HCT116 (cell line): ENCODE data around the gene PSMD3. TPM values are rescaled to one million over a fixed set of nuclear protein-coding genes. Genes with fewer than 3 reads are reported as not detected.

Experiments used
- ATAC-seq: fragments of 200-7000 bp; cut with Tn5 transposase; 2 replicates; pipeline ENCODE4 v1.9.1; 2020; ENCODE audit warnings: mild to moderate bottlenecking, moderate library complexity
- BruUV-seq: library from RNA; stranded (reverse); fragments of 400-500 nt; replicated peaks from 2 replicates; lab custom pipeline; 2021; lab: Mats Ljungman, UMichigan
- CTCF ChIA-PET: fragments of 300-600 bp; sonication (Branson Sonifier 250); formaldehyde crosslinking; loops from one replicate; lab custom pipeline; 2021; ENCODE audit warnings: antibody characterized with exemption; lab: Charles Lee
- POLR2A ChIA-PET: fragments of 300-600, 350-600 bp; sonication (Branson Sonifier 250); formaldehyde crosslinking; loops from one replicate; lab custom pipeline; 2021; ENCODE audit warnings: antibody characterized with exemption; lab: Charles Lee
- RAD21 ChIA-PET, 2 experiments: fragments of 300-600 bp; sonication (Branson Sonifier 250); formaldehyde crosslinking; loops; one replicate each; lab custom pipeline; 2023; ENCODE audit warnings: low total read pairs in 2 of 2; ENCODE audit not compliant: uncharacterized antibody in 2 of 2, unreplicated experiment in 2 of 2, low non-redundant PET in 1 of 2; lab: Charles Lee
- DNase-seq: peaks from one replicate; pipeline ENCODE4 v3.0.0-alpha.2; 2010; ENCODE audit warnings: low read depth, low spot score
- H2AFZ ChIP-seq: fragments of 200-600 bp; shearing (Covaris generic), sonication (generic); 2 replicates; pipeline ENCODE4 v1.6.1; 2017; ENCODE audit warnings: low read depth, mixed run types, mixed read lengths, antibody characterized with exemption, low read length; ENCODE audit not compliant: poor library complexity, severe bottlenecking
- H3K27ac ChIP-seq: 2 replicates; pipeline ENCODE4 v1.5.1; 2012; ENCODE audit warnings: low read depth, low read length
- H3K27me3 ChIP-seq: fragments of 200-600 bp; sonication (generic); 2 replicates; pipeline ENCODE4 v1.6.1; 2016; ENCODE audit warnings: mixed run types, low read length, mixed read lengths; ENCODE audit not compliant: insufficient read depth
- H3K36me3 ChIP-seq, 2 experiments: fragments of 200-500 bp in 1 of 2; fragments of 200-600 bp in 1 of 2; sonication (Bioruptor generic) in 1 of 2; sonication (generic) in 1 of 2; 2 replicates each; pipeline versions ENCODE4 v1.5.1 to v1.6.1; 2014 to 2016; ENCODE audit warnings: low read length in 2 of 2, inconsistent platforms in 1 of 2, mixed read lengths in 1 of 2, mixed run types in 1 of 2; ENCODE audit not compliant: insufficient read depth in 2 of 2, control insufficient read depth in 1 of 2
- H3K4me1 ChIP-seq, 2 experiments: fragments of 200-600 bp in 1 of 2; sonication (generic) in 1 of 2; 2 replicates each; pipeline versions ENCODE4 v1.5.1 to v1.6.1; 2012 to 2017; ENCODE audit warnings: low read length in 2 of 2, inconsistent platforms in 1 of 2, mild to moderate bottlenecking in 1 of 2, mixed read lengths in 1 of 2, mixed run types in 1 of 2, moderate library complexity in 1 of 2; ENCODE audit not compliant: insufficient read depth in 2 of 2, control insufficient read depth in 1 of 2
- H3K4me2 ChIP-seq: fragments of 200-600 bp; sonication (generic); 2 replicates; pipeline ENCODE4 v1.6.1; 2017; ENCODE audit warnings: mixed run types, low read length, mixed read lengths
- H3K4me3 ChIP-seq, 2 experiments: fragments of 200-600 bp in 1 of 2; sonication (generic) in 1 of 2; replicated peaks in 1 of 2; 2 replicates each; pipeline ENCODE4 v1.5.1; 2011 to 2016; ENCODE audit warnings: low read length in 2 of 2, control low read depth in 1 of 2, low read depth in 1 of 2, mild to moderate bottlenecking in 1 of 2, mixed read lengths in 1 of 2, mixed run types in 1 of 2
- H3K79me2 ChIP-seq: fragments of 200-600 bp; sonication (generic); 2 replicates; pipeline ENCODE4 v1.6.1; 2017; ENCODE audit warnings: mild to moderate bottlenecking, mixed run types, low read length, moderate library complexity, mixed read lengths; ENCODE audit not compliant: insufficient read depth
- H3K9ac ChIP-seq: fragments of 200-600 bp; sonication (generic); 2 replicates; pipeline ENCODE4 v1.6.1; 2016; ENCODE audit warnings: low read length, mixed read lengths
- H3K9me2 ChIP-seq: fragments of 200-600 bp; sonication (generic), shearing (Covaris generic); 2 replicates; pipeline ENCODE4 v1.6.1; 2017; ENCODE audit warnings: mixed run types, mild to moderate bottlenecking, moderate library complexity; ENCODE audit not compliant: insufficient read depth
- H3K9me3 ChIP-seq, 2 experiments: fragments of 200-500 bp in 1 of 2; fragments of 200-600 bp in 1 of 2; sonication (Bioruptor generic) in 1 of 2; sonication (generic) in 1 of 2; 2 replicates each; pipeline ENCODE4 v1.6.1; 2014 to 2017; ENCODE audit warnings: low read length in 2 of 2, mixed read lengths in 2 of 2, inconsistent platforms in 1 of 2, low read depth in 1 of 2, mild to moderate bottlenecking in 1 of 2, mixed run types in 1 of 2, moderate library complexity in 1 of 2; ENCODE audit not compliant: control insufficient read depth in 1 of 2, insufficient read depth in 1 of 2
- H4K20me1 ChIP-seq: fragments of 200-600 bp; sonication (generic), shearing (Covaris generic); 2 replicates; pipeline ENCODE4 v1.6.1; 2017; ENCODE audit warnings: mixed run types, mild to moderate bottlenecking, moderate library complexity; ENCODE audit not compliant: insufficient read depth
- CEBPB ChIP-seq: IDR thresholded peaks from 2 replicates; pipeline ENCODE4 v1.6.1; 2012; ENCODE audit warnings: low read depth
- ELF1 ChIP-seq: IDR thresholded peaks from 2 replicates; pipeline ENCODE4 v1.6.1; 2012; ENCODE audit warnings: low read depth, borderline replicate concordance
- EZH2 ChIP-seq: fragments of 200-600 bp; sonication (generic); IDR thresholded peaks from 2 replicates; pipeline ENCODE4 v1.6.1; 2017; ENCODE audit warnings: antibody characterized with exemption, mixed run types
- EZH2phosphoT487 ChIP-seq: fragments of 200-600 bp; IDR thresholded peaks from 2 replicates; pipeline ENCODE4 v1.6.1; 2018; ENCODE audit warnings: antibody characterized with exemption, borderline replicate concordance
- FOSL1 ChIP-seq: IDR thresholded peaks from 2 replicates; pipeline ENCODE4 v1.6.1; 2012; ENCODE audit warnings: low read depth
- JUND ChIP-seq: IDR thresholded peaks from 2 replicates; pipeline ENCODE4 v1.6.1; 2012
- MAX ChIP-seq: IDR thresholded peaks from 2 replicates; pipeline ENCODE4 v1.6.1; 2012
- POLR2A ChIP-seq: IDR thresholded peaks from 2 replicates; pipeline ENCODE4 v1.7.0; 2011; ENCODE audit warnings: borderline replicate concordance; ENCODE audit not compliant: insufficient read depth, insufficient read length; ENCODE audit errors: extremely low read depth
- POLR2AphosphoS5 ChIP-seq: IDR thresholded peaks from 2 replicates; pipeline ENCODE4 v1.6.1; 2011; ENCODE audit warnings: mild to moderate bottlenecking, low read depth, low read length, moderate library complexity
- RAD21 ChIP-seq: IDR thresholded peaks from 2 replicates; pipeline ENCODE4 v1.6.1; 2012; ENCODE audit warnings: low read depth, mild to moderate bottlenecking
- REST ChIP-seq: IDR thresholded peaks from 2 replicates; pipeline ENCODE4 v1.6.1; 2012; ENCODE audit warnings: low read depth
- SP1 ChIP-seq: IDR thresholded peaks from 2 replicates; pipeline ENCODE4 v1.6.1; 2012; ENCODE audit warnings: low read depth
- TCF7L2 ChIP-seq: IDR thresholded peaks from 2 replicates; pipeline ENCODE4 v1.7.0; 2011; ENCODE audit warnings: borderline replicate concordance, inconsistent platforms; ENCODE audit not compliant: insufficient read depth, insufficient read length; ENCODE audit errors: extremely low read depth
- YY1 ChIP-seq: IDR thresholded peaks from 2 replicates; pipeline ENCODE4 v1.6.1; 2011; ENCODE audit warnings: low read length, low read depth, moderate library complexity, mild to moderate bottlenecking; ENCODE audit not compliant: insufficient replicate concordance; ENCODE audit errors: extremely low read depth
- ZBTB33 ChIP-seq: IDR thresholded peaks from 2 replicates; pipeline ENCODE4 v1.6.1; 2011; ENCODE audit warnings: mild to moderate bottlenecking, low read length, moderate library complexity; ENCODE audit not compliant: insufficient replicate concordance; ENCODE audit errors: extremely low read depth
- ZFX ChIP-seq: fragments of 450-650 bp; IDR thresholded peaks from 2 replicates; pipeline ENCODE4 v1.6.1; 2017
- intact Hi-C: fragments of 100-400 bp; cut with micrococcal nuclease; formaldehyde crosslinking; loops from 2 replicates; pipeline ENCODE4 v1.10.0; 2022
- total RNA-seq: library from RNA; stranded (reverse); gene quantifications from one replicate; pipeline ENCODE4 v1.2.1, GENCODE V29; 2021; ENCODE audit not compliant: unreplicated experiment
- TF ChIP-seq, protein P1 (sequence below), 3 experiments: fragments of 200-600 bp in 1 of 3; sonication (generic) in 1 of 3; IDR thresholded peaks in 2 of 3; conservative IDR thresholded peaks in 1 of 3; 2 replicates each; pipeline ENCODE4 v1.5.1; 2012 to 2017; ENCODE audit warnings: low read depth in 2 of 3, low read length in 2 of 3, antibody characterized with exemption in 1 of 3, borderline replicate concordance in 1 of 3, control low read depth in 1 of 3, mild to moderate bottlenecking in 1 of 3, mixed read lengths in 1 of 3, mixed run types in 1 of 3, moderate library complexity in 1 of 3; ENCODE audit not compliant: insufficient read depth in 1 of 3

Gene PSMD3
- total RNA-seq, 1 experiment from 2014 or later, result 152 TPM

DNA sequence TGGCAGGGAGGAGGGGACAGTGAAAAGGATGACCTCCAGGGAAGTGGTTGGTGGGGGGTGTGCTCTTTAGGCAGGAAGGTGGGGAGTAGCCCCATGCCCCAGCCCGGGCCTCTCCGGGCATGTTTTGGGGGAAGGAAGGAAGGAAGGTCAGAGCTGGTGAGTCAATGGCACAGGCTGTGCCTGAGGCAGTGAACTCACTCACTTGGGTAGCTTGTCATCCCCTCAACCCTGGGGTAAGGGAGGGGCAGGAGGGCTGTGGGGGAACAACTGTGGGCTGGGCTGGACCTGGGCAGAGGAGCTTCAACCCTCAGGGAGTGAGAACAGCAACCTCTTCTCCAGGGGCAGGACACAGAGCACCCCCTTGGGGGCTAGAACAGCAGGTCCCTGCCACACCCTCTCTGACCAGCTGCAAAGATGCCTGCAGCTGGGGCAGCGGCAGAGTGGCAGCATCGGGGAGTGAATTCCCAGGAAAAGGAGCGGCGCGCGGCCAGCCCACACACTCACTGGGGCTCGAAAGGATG is 40.9 kb downstream of the PSMD3 start:
- Histone ChIP-seq H3K27ac (no peak overlapping the region), H4K20me1 (no peaks in the 10 kb centered on the region), H3K9me2 (no peaks in the 10 kb centered on the region), H3K36me3 (peaks cover 13 to 36% of the 10 kb centered on the region in 2 experiments; a peak in 3 of 4 replicates), H3K9me3 (no peaks in the 10 kb centered on the region), H3K4me3 (no peak overlapping the region), H3K27me3 (no peaks in the 10 kb centered on the region), H3K9ac (no peak overlapping the region), H3K79me2 (no peaks in the 10 kb centered on the region), H2AFZ (no peak overlapping the region), H3K4me2 (no peak overlapping the region), H3K4me1 (peaks cover 2 to 15% of the 10 kb centered on the region in 2 experiments; a peak in 2 of 4 replicates)
- no TSS peak for BruUV-seq
- ChIA-PET CTCF (no interaction called here), POLR2A (no interaction called here), RAD21 (no interaction called here)
- TF ChIP-seq JUND, result no peak
- TF ChIP-seq TCF7L2, result no peak
- TF ChIP-seq, protein P1, sequence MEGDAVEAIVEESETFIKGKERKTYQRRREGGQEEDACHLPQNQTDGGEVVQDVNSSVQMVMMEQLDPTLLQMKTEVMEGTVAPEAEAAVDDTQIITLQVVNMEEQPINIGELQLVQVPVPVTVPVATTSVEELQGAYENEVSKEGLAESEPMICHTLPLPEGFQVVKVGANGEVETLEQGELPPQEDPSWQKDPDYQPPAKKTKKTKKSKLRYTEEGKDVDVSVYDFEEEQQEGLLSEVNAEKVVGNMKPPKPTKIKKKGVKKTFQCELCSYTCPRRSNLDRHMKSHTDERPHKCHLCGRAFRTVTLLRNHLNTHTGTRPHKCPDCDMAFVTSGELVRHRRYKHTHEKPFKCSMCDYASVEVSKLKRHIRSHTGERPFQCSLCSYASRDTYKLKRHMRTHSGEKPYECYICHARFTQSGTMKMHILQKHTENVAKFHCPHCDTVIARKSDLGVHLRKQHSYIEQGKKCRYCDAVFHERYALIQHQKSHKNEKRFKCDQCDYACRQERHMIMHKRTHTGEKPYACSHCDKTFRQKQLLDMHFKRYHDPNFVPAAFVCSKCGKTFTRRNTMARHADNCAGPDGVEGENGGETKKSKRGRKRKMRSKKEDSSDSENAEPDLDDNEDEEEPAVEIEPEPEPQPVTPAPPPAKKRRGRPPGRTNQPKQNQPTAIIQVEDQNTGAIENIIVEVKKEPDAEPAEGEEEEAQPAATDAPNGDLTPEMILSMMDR (IDR thresholded peaks at IDR 0.05 in 2 of 3, conservative IDR thresholded peaks at IDR 0.05 in 1 of 3; ENCODE audit: borderline replicate concordance in 1 of 3, insufficient read depth in 1 of 3, low read depth in 2 of 3, low read length in 2 of 3), result no peak
- TF ChIP-seq ELF1, result no peak
- no peak for TF ChIP-seq FOSL1
- TF ChIP-seq EZH2, result no peak
- TF ChIP-seq ZFX, result no peak
- TF ChIP-seq POLR2A, result no peak
- TF ChIP-seq CEBPB, result no peak
- no peak for TF ChIP-seq RAD21
- TF ChIP-seq POLR2AphosphoS5, result no peak
- TF ChIP-seq SP1, result no peak
- TF ChIP-seq ZBTB33, result no peak
- no peak for TF ChIP-seq MAX
- TF ChIP-seq REST, result no peak
- no peak for TF ChIP-seq EZH2phosphoT487
- no peak for TF ChIP-seq YY1
- DNase-seq (no peak), ATAC-seq (peak; percentile 39; the same call in 1 of the 2 replicates)
- intact Hi-C loops, result no loop called here
